HT1080 (cell line): ENCODE measurements around the gene LMAN1L. TPM values are rescaled to one million over a fixed set of nuclear protein-coding genes. Genes with fewer than 3 reads are reported as not detected.

Experiments used
- small RNA-seq: library from RNA; depleted of rRNA; stranded (forward); fragments of <200 nt; gene quantifications from one replicate; pipeline ENCODE3, GENCODE V24; 2014
- total RNA-seq: library from RNA; depleted of rRNA; stranded (reverse); fragments of >200 nt; shearing (Covaris generic); gene quantifications from 2 replicates; pipeline ENCODE4 v1.2.3, GENCODE V29; 2014; rRNA removed

The LMAN1L gene
- total RNA-seq, 1 experiment from 2014 or later: 0.05 TPM

Small RNAs within 50 kb of the gene (small RNA-seq; reads per million reads assigned to genes)
- gene CPLX3 (not detected), gene MIR4513 (not detected), gene MIR6882 (not detected)

Other genes with a start within 250 kb of the LMAN1L start
- gene CLK3, start 197.0 kb upstream of the LMAN1L start, total RNA-seq: 84.0 and 110 TPM in 2 replicates
- gene EDC3, start 116.8 kb upstream of the LMAN1L start, total RNA-seq: 7.0 and 16.7 TPM in 2 replicates
- 1.3 and 2.5 TPM in 2 replicates for gene CYP1A1, start 87.3 kb upstream of the LMAN1L start, total RNA-seq
- not detected in 2 replicates for gene CYP1A2, start 64.0 kb upstream of the LMAN1L start, total RNA-seq
- 39.3 and 50.7 TPM in 2 replicates for gene CSK, start 30.8 kb upstream of the LMAN1L start, total RNA-seq
- gene CPLX3, start 13.8 kb downstream of the LMAN1L start, total RNA-seq: 0.10 and 0.26 TPM in 2 replicates
- gene ULK3, start 30.3 kb downstream of the LMAN1L start, total RNA-seq: 44.0 and 47.1 TPM in 2 replicates
- 17.1 and 32.1 TPM in 2 replicates for gene SCAMP2, start 60.5 kb downstream of the LMAN1L start, total RNA-seq
- gene MPI, start 77.2 kb downstream of the LMAN1L start, total RNA-seq: 50.6 and 61.3 TPM in 2 replicates
- 20.4 and 27.4 TPM in 2 replicates for gene FAM219B, start 94.0 kb downstream of the LMAN1L start, total RNA-seq
- gene COX5A, start 125.2 kb downstream of the LMAN1L start, total RNA-seq: 119 and 162 TPM in 2 replicates
- gene RPP25, start 143.9 kb downstream of the LMAN1L start, total RNA-seq: 0.20 and 0.58 TPM in 2 replicates
- 0.90 and 1.8 TPM in 2 replicates for gene SCAMP5, start 182.7 kb downstream of the LMAN1L start, total RNA-seq
- gene PPCDC, start 210.8 kb downstream of the LMAN1L start, total RNA-seq: 13.4 and 15.8 TPM in 2 replicates